GM18499 (cell line): ENCODE results near the gene PFKM.

Experiments used
- ATAC-seq: cut with Tn5 transposase; IDR thresholded peaks from one replicate; pipeline ENCODE4 v1.9.1; 2021; ENCODE audit warnings: moderate number of reproducible peaks; ENCODE audit not compliant: insufficient read depth, unreplicated experiment

Gene PFKM

DNA sequence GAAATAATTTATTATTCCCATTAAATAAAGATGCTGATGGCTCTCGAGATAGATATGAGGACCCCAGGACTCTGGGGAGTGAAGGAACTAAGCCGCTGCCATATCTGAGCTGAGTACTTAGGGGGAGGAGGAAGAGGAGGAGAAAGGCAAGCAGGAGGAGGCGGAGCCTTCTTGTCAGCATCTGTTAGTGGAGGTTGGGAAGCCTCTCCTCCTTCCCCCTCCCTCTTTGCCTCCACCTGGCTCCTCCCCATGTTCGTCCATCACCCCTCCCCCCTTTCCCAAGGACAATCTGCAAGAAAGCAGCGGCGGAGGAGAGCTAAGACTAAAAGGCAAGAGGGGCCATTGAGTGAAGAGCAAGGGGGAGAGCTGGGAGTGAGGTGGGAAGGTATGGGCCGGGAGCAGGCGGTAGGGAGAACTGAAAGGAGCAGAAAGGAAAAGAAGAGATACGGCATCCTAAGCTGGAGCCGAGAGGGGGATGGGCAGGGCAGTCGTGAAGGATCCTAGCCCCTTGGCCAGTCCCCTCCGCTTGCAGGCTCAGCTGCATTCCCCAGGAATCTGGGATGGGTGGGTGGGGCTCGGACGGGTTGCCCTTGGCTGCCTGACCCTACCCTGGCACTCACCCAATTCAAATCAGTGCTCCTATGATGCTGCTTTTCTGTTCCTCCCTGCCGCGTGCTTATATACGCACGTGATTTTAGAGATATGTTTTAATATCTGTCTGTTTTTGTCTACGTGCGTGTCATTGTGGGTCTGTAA lies at the start of gene PFKM:
PFKM (plus strand) TSS at position 287 of the 756 bp plus-strand sequence. CDS start 3,411 bp downstream, outside the sequence.
- ATAC-seq = peak; percentile 93

DNA sequence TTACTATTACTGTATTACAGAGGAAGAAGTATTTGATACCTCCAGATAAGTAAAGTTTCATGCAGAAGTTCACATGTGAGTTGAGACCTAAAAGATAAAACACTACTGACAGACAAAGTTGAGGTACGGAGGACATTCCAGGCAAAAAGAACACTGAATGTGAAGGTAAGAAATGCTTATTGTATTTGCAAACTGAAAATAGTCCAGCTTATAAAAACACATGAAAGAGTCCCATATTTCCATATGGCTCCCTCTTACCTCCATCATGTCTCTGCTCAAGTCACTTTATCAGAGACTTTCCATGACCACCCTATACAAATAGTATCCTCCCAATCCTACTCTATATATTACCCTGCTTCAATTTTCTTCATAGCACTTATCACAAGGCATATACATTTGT lies 49.1 kb upstream of the PFKM start:
- ATAC-seq = no peak

- no peak for ATAC-seq
These were observed 48.4 kb upstream of the PFKM start for GRCh38 chr12:48070731-48071130.

DNA sequence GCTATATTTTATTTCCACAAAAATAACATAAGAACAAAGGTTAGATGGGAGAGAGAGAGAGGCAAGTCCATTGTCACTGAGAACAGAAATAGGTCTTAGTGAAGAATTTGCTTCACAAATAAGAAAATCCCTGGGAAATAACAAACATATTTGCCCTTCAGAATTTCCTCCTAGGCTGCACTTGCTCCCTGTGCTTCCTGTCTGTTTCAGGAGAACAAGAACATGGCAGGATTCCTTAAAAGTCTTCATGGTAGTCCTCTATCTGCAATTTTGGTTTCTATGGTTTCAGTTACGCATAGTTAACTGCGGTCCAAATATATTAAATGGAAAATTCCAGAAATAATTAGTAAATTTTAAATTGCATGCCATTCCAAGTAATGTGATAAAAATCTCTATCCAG lies 47.4 kb upstream of the PFKM start:
- ATAC-seq = no peak

DNA sequence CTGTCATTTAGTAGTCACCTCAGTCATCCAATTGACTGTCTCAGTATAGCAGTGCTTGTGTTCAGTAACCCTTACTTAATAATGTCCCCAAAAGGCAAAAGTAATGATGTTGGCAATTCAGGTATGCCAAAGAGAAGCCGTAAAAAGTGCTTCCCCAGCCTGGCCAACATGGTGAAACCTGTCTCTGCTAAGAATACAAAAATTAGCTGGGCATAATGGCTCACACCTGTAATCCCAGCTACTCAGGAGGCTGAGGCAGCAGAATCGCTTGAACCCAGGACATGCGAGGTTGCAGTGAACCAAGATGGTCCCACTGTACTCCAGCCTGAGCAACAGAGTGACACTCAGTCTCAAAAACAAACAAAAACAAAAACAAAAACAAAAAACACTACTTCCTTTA lies 46.9 kb upstream of the PFKM start:
- ATAC-seq = no peak

- no peak for ATAC-seq
These were observed 44.9 kb upstream of the PFKM start for GRCh38 chr12:48074266-48074665.

DNA sequence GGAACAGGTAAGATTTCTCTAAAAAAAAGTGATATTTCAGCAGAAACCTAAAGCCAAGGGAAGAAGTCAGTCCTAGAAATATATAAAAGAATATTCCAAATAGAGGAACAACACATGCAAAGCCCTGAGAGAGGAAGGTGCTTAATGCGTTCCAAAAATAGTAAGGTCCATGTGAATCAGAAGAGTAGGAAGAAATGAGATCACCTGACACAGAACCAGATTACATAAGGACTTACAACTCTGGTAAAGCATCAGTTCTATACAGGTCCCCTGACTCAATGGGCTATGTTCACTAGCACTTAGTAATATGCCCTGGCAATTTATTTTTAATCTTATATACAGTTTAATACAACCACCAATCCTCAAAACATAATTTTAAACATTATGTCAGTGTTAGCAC lies 43.3 kb upstream of the PFKM start:
- ATAC-seq = no peak

DNA sequence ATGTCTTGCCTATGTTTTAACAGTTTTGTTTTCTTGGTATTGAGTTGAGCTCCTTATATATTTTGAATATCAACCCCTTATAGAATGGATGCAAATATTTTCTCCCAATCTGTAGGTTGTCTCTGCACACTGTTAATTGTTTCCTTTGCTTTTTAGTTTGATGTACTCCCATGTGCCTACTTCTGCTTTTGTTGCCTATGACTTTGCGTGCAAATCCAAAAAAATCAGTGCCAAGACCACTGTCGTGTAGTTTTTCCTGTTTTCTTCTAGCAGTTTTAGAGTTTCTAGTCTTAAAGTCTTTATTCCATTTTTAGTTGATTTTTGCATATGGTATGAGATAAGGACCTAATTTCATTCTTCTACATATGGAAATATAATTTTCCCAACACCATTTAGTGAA lies 42.1 kb upstream of the PFKM start:
- ATAC-seq = no peak

DNA sequence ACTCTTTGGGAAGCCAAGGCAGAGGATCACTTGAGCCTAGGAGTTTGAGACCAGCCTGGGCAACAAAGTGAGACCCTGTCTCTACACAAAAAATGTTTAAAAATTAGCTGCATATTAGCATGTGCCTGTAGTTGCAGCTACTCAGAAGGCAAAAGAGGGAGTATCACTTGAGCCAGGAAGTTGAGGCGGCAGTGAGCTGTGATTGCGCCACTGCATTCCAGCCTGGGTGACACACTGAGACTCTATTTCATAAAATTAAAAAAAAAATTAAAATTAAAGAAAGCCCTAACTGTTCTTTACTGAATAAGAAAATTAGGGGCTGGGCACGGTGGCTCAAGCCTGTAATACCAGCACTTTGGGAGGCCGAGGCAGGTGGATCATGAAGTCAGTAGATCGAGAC lies 40.3 kb upstream of the PFKM start:
- no peak for ATAC-seq

GRCh38 chr12:48080285-48080684 lies 38.9 kb upstream of the PFKM start:
- no peak for ATAC-seq

DNA sequence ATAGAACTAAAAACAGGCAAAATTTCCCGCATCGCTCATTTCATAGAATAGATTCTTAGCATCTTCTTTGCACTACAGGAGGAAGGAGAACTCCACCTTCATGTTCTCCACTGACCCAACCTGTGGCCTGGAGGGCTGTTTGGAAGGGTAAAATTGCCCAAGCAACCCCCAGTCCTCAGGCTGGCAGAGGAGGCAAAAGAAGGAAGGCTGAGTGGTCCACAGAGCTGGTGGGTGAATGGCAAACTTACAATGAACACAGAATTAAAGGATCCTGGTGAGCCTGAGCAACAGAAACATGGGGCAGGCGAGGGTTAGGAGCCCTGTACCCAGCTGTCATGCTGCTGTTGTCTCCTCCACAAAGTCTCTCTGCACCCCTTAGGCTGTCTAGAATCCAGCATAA lies 38.3 kb upstream of the PFKM start:
- no peak for ATAC-seq

DNA sequence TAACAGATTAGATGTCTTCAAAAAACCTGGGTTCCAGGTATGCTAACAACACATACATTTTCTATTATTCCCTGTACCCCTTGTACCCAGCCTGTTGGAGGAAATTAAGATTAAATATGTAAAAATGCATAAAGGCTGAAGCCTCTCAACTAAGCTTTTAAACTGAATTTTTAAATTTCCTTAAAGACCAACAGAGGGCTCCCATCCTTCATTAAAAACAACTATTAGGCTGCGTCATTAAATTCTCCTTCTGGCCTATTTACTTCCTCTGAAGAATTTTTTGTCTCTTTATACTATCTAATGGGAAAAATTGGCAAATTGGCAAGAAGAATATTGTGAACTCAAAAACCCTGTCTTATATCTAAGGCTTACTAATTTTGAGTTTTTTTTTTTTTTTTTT lies 35.1 kb upstream of the PFKM start:
- no peak for ATAC-seq

GRCh38 chr12:48084841-48085460 lies 34.2 kb upstream of the PFKM start:
- no peak for ATAC-seq

DNA sequence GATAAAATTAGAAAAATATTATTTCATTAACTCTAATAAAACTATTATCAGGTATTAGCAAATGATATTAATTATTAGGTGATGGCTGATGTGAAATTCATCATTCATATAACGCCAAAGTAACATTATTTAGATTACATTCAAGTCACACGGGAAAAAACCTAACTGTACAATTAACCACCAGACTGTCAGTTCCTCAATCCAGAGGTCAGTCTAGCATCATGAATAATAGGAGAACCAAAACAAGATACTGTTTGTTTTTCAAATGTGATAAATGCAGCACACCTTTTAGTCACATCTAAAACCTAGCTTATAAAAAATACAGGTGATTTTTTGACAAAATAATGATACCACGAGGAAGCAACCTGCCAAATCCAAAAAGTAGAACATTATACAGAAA lies 32.8 kb upstream of the PFKM start:
- no peak for ATAC-seq

DNA sequence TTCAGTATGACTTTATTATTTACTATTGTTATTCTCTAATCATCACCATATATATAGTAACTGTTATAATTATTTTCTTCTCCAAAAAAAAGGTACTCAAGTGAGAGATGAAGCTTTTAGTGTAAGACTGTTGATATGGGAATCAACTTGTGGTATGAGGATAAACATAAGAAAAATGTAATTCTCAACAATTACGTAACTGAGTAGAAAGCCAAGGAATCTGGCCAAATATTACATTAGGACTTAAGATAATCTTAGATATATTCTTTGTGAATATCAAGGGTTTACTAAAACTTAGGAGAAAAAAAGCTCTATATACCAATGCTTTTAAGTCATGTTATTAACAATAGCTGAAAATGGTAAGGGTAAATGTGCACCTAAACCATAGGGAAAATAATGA lies 26.6 kb upstream of the PFKM start:
- ATAC-seq = no peak

GRCh38 chr12:48104531-48104930 lies 14.6 kb upstream of the PFKM start:
- no peak for ATAC-seq

DNA sequence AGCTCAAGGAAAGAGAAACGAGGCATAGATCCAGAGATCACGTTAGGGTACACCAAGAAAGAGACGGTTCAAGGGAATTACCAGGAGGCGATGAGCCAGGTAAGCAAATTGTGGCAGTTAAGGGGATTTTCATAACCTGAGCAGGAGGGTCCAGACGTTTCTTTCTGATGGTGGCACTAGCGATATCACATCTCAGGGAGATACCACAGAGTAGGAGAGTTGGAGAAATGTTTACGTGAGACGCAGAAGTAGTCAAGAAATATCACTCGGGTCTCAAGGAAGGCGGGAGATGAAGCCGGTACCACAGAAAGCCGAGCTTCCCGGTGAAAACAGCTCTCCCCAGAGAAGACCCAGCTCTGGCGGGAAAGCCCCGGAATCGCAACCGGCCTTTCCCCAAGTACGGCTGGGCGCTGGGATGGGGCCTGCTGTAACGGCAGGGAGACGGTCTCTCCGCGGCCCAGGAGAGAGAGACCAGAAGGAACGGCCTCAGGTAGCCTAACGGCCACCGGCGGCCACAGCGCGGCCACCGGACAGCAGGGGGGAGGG lies 13.8 kb upstream of the PFKM start:
- ATAC-seq = no peak

GRCh38 chr12:48105867-48106680 lies 13.1 kb upstream of the PFKM start, which contains the start of gene SENP1:
Gene SENP1, minus strand, starts transcription at chr12:48106079. Its CDS starts 4,607 bp downstream, at chr12:48101472.
- no peak for ATAC-seq

DNA sequence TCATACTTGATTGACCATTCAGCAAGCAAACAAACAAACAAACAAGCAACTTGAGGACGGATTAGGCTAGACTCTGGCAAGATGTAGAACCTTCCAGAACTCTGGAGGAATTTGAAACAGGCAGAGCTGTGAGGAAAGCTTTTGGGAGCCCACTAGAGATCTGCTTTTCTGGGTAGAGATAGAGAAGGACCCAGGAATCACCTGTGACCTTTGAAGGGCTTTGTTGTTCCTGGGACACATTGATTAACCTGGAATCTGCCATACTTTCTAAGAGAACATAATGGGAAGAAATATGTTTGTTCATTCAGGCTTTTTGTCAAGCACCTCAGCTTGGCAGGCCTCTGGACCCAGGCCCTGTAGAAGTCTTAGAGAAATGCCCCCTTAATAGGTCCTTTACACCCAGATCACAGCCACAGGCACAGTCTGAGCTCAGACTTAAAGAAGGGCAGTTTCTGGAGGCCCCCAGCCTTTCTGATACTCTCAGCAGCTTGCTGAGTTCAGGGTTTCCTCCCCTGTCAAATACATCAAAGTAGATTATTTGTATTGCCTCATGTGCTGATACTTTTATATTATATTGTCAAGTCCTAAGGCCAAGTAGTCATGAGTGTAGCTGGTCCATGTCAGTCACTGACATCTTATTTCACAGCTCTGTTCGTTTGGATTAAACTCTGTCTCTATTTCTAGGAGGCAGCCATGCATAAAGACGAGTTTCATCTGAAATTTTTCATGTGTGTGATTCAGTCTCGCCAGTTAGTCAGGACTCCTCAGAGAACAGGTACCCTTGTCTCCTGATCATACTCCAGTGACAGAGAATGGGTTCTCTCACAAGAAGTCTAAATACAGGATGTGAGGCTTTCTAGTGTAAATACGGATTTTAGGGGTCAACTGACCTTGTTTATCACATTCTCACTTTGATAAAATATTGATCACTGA lies 12.2 kb upstream of the PFKM start:
- no peak for ATAC-seq

DNA sequence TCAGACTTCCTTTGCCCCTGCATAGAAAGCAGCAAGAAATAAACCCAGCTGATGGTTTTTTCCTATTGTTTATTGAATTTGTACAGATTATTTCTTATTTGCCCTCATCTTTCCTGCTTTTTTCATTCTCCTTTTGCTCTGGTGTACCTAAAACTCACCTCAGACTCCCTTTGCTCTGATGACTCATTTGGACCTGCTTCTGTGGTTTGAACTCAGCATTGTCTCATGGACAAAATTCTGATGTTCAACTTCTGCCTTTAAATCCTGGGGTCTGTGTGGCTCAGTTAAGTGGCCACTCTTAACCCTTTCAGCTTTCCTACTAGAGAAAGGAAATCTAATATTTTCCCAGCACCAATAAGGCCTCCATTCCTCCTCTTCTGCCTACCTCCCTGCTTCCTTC lies 9.7 kb upstream of the PFKM start:
- no peak for ATAC-seq
